Measurements from ENCODE around the gene KRTAP9-1.
"Not testable (repeated sequence)": the region's sequence is repeated elsewhere in the genome, so short reads cannot be mapped to it uniquely, and the experiment has no call there.

The KRTAP9-1 gene

DNA sequence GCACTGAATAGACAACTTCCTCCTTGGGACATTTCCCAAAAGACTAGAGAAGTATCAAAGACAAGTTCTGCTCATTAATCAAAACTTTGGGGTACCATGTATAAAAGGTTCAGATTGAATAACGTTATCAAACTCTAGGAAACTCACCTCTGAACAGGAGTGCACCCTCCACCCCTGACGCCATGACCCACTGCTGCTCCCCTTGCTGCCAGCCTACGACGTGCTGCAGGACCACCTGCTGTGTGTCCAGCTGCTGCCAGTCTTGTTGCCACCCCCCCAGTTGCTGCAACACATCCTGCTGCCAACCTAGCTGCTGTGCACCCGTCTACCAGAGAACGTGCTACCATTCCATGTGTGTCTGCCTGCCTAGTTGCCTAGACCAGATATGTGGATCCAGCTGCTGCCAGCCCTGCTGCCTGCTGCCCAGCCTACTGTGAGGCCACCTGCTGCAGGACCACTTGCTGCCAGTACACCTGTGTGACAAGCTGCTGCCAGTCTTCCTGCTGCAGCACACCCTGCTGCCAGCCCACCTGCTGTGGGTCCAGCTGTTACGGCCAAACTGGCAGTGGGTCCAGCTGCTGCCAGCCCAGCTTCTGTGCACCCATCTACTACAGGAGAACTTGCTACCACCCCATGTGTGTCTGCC, 23.0 kb downstream of the KRTAP9-1 start:
- no peaks in the 10 kb centered on the region for H3K36me3 ChIP-seq (ENCODE audit: control insufficient read depth in 2 of 2, insufficient read depth in 2 of 2, low read length in 2 of 2)
- H3K27me3 ChIP-seq (ENCODE audit: control insufficient read depth in 2 of 2, insufficient read depth in 2 of 2, low read length in 2 of 2) = no peaks in the 10 kb centered on the region
- H3K27ac ChIP-seq (ENCODE audit: low read depth in 2 of 2, low read length in 2 of 2) = no peak overlapping the region

DNA sequence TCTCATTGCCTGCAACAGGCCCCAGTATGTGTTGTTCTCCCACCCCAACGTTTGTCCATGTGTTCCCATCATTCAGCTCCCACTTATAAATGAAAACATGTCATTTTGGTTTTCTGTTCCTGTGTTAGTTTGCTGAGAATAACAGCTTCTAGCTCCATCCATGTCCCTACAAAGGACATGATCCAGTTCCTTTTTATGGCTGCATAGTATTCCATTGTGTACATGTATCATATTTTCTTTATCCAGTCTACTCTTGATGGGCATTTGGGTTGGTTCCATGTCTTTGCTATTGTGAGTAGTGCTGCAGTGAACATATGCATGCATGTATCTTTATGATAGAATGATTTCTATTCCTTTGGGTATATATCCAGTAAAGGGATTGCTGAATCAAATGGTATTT, 26.0 kb downstream of the KRTAP9-1 start:
- Histone ChIP-seq H3K4me3 (ENCODE audit: low read length in 2 of 2) (no peak overlapping the region), H3K9me3 (ENCODE audit: control insufficient read depth in 2 of 2, low read length in 2 of 2) (no peaks in the 10 kb centered on the region), H3K27ac (ENCODE audit: low read depth in 2 of 2, low read length in 2 of 2) (no peak overlapping the region), H3K36me3 (ENCODE audit: control insufficient read depth in 2 of 2, insufficient read depth in 2 of 2, low read length in 2 of 2) (no peaks in the 10 kb centered on the region), H3K9ac (ENCODE audit: low read depth in 1 of 2, low read length in 2 of 2) (no peak overlapping the region), H3K27me3 (ENCODE audit: control insufficient read depth in 2 of 2, insufficient read depth in 2 of 2, low read length in 2 of 2) (no peaks in the 10 kb centered on the region), H3K4me1 (ENCODE audit: control insufficient read depth in 2 of 2, insufficient read depth in 2 of 2, low read length in 2 of 2) (peaks cover 0 to 2% of the 10 kb centered on the region in 2 donors)

More for the DNA sequence above, 23.0 kb downstream of the KRTAP9-1 start:
- Histone ChIP-seq H3K9me3 (ENCODE audit: control insufficient read depth in 2 of 2, low read length in 2 of 2) (no peaks in the 10 kb centered on the region), H3K4me3 (ENCODE audit: low read length in 2 of 2) (no peak overlapping the region), H3K4me1 (ENCODE audit: control insufficient read depth in 2 of 2, insufficient read depth in 2 of 2, low read length in 2 of 2) (peaks cover 0 to 2% of the 10 kb centered on the region in 2 donors), H3K9ac (ENCODE audit: low read depth in 1 of 2, low read length in 2 of 2) (no peak overlapping the region)

- Histone ChIP-seq H3K27ac (ENCODE audit: low read depth in 2 of 2, low read length in 2 of 2) (no peak overlapping the region), H3K4me1 (ENCODE audit: control insufficient read depth in 2 of 2, insufficient read depth in 2 of 2, low read length in 2 of 2) (no peaks in the 10 kb centered on the region), H3K36me3 (ENCODE audit: control insufficient read depth in 2 of 2, insufficient read depth in 2 of 2, low read length in 2 of 2) (no peaks in the 10 kb centered on the region)
These were observed 34.1 kb downstream of the KRTAP9-1 start for GRCh38 chr17:41223821-41224220.

DNA sequence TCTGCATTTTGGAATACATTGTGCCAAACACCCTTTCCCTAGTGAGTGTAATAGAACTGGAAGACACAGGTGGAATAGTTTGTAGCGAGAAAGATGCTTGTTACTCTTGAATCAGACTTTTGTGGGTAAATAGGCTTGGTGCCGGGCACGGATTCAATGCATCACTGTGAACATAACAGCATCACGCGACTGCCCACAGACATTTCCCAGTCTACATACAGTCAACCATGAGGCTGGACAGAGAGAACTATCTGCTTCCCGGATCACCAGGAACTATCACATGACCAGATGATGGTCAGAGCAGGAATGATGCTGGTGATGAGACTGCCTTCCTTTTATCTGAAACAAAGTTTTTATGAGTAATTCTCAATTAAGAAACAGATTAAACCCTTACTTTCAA, 36.4 kb downstream of the KRTAP9-1 start:
- Histone ChIP-seq H3K36me3 (ENCODE audit: control insufficient read depth in 2 of 2, insufficient read depth in 2 of 2, low read length in 2 of 2) (no peaks in the 10 kb centered on the region), H3K27ac (ENCODE audit: low read depth in 2 of 2, low read length in 2 of 2) (no peak overlapping the region), H3K9ac (ENCODE audit: low read depth in 1 of 2, low read length in 2 of 2) (no peak overlapping the region), H3K27me3 (ENCODE audit: control insufficient read depth in 2 of 2, insufficient read depth in 2 of 2, low read length in 2 of 2) (peaks cover 0 to 4% of the 10 kb centered on the region in 2 donors), H3K9me3 (ENCODE audit: control insufficient read depth in 2 of 2, low read length in 2 of 2) (no peaks in the 10 kb centered on the region), H3K4me3 (ENCODE audit: low read length in 2 of 2) (no peak overlapping the region), H3K4me1 (ENCODE audit: control insufficient read depth in 2 of 2, insufficient read depth in 2 of 2, low read length in 2 of 2) (no peaks in the 10 kb centered on the region)

More at GRCh38 chr17:41223821-41224220, 34.1 kb downstream of the KRTAP9-1 start:
- Histone ChIP-seq H3K4me3 (ENCODE audit: low read length in 2 of 2) (no peak overlapping the region), H3K9me3 (ENCODE audit: control insufficient read depth in 2 of 2, low read length in 2 of 2) (no peaks in the 10 kb centered on the region), H3K9ac (ENCODE audit: low read depth in 1 of 2, low read length in 2 of 2) (no peak overlapping the region), H3K27me3 (ENCODE audit: control insufficient read depth in 2 of 2, insufficient read depth in 2 of 2, low read length in 2 of 2) (peaks cover 0 to 4% of the 10 kb centered on the region in 2 donors)

GRCh38 chr17:41226598-41227095, 37.0 kb downstream of the KRTAP9-1 start, which contains the start of gene KRTAP9-2:
TSS of gene KRTAP9-2 (plus strand) at chr17:41226648. CDS start at chr17:41226655, 7 bp downstream.
- not testable (repeated sequence) for H3K9ac ChIP-seq (ENCODE audit: low read depth in 1 of 2, low read length in 2 of 2); H3K27me3 ChIP-seq (ENCODE audit: control insufficient read depth in 2 of 2, insufficient read depth in 2 of 2, low read length in 2 of 2); H3K4me3 ChIP-seq (ENCODE audit: low read length in 2 of 2); H3K36me3 ChIP-seq (ENCODE audit: control insufficient read depth in 2 of 2, insufficient read depth in 2 of 2, low read length in 2 of 2); H3K4me1 ChIP-seq (ENCODE audit: control insufficient read depth in 2 of 2, insufficient read depth in 2 of 2, low read length in 2 of 2); H3K27ac ChIP-seq (ENCODE audit: low read depth in 2 of 2, low read length in 2 of 2); H3K9me3 ChIP-seq (ENCODE audit: control insufficient read depth in 2 of 2, low read length in 2 of 2)

DNA sequence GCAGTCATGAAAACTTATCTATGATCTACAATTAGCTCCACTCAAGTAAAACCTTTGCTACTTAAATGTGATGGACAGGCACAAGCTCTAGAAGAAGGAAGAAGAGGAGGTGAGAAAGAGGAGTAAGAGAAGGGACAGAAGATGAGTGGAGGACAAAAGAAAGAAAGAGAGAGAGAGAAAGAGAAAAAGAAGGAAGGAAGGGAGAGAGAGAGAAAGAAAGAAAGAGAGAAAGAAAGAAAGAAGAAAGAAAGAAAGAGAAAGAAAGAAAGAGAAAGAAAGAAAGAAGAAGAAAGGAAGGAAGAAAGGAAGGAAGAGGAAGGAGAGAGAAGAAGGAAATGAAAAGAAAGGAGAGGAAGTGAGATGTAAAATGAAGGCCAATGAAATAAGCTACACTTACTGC, 40.4 kb downstream of the KRTAP9-1 start:
- H3K4me3 ChIP-seq (ENCODE audit: low read length in 2 of 2) = no peak overlapping the region
- H3K36me3 ChIP-seq (ENCODE audit: control insufficient read depth in 2 of 2, insufficient read depth in 2 of 2, low read length in 2 of 2) = no peaks in the 10 kb centered on the region
- no peak overlapping the region for H3K9ac ChIP-seq (ENCODE audit: low read depth in 1 of 2, low read length in 2 of 2)

GRCh38 chr17:41231731-41232130, 42.0 kb downstream of the KRTAP9-1 start:
- no peaks in the 10 kb centered on the region for H3K36me3 ChIP-seq (ENCODE audit: control insufficient read depth in 2 of 2, insufficient read depth in 2 of 2, low read length in 2 of 2)
- H3K4me1 ChIP-seq (ENCODE audit: control insufficient read depth in 2 of 2, insufficient read depth in 2 of 2, low read length in 2 of 2) = no peaks in the 10 kb centered on the region
- H3K27ac ChIP-seq (ENCODE audit: low read depth in 2 of 2, low read length in 2 of 2) = no peak overlapping the region
- H3K9me3 ChIP-seq (ENCODE audit: control insufficient read depth in 2 of 2, low read length in 2 of 2) = no peaks in the 10 kb centered on the region
- H3K27me3 ChIP-seq (ENCODE audit: control insufficient read depth in 2 of 2, insufficient read depth in 2 of 2, low read length in 2 of 2) = peaks cover 3 to 5% of the 10 kb centered on the region in 2 donors
- H3K9ac ChIP-seq (ENCODE audit: low read depth in 1 of 2, low read length in 2 of 2) = no peak overlapping the region
- H3K4me3 ChIP-seq (ENCODE audit: low read length in 2 of 2) = no peak overlapping the region

More for the DNA sequence above, 40.4 kb downstream of the KRTAP9-1 start:
- Histone ChIP-seq H3K4me1 (ENCODE audit: control insufficient read depth in 2 of 2, insufficient read depth in 2 of 2, low read length in 2 of 2) (no peaks in the 10 kb centered on the region), H3K9me3 (ENCODE audit: control insufficient read depth in 2 of 2, low read length in 2 of 2) (no peaks in the 10 kb centered on the region), H3K27ac (ENCODE audit: low read depth in 2 of 2, low read length in 2 of 2) (no peak overlapping the region), H3K27me3 (ENCODE audit: control insufficient read depth in 2 of 2, insufficient read depth in 2 of 2, low read length in 2 of 2) (peaks cover 5 to 7% of the 10 kb centered on the region in 2 donors)

DNA sequence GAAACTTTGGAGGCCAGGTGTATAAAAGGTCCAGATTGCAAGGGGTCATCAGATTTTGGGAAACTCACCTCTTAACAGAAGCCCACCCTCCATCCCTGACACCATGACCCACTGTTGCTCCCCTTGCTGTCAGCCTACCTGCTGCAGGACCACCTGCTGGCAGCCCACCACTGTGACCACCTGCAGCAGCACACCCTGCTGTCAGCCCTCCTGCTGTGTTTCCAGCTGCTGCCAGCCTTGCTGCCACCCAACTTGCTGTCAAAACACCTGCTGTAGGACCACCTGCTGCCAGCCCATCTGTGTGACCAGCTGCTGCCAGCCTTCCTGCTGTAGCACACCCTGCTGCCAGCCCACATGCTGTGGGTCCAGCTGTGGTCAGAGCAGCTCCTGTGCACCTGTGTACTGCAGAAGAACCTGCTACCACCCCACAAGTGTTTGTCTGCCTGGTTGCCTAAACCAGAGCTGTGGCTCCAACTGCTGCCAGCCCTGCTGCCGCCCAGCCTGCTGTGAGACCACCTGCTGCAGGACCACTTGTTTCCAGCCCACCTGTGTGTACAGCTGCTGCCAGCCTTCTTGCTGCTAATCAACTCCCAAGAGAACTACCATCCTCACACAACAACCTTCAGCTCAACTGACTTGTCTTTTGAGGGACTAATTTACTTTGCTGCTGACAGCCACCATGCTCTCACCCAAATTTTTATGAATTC, 42.9 kb downstream of the KRTAP9-1 start, which contains the start of gene KRTAP9-3:
Gene KRTAP9-3 (plus strand): TSS at position 51 of the 707 bp plus-strand sequence. CDS start 53 bp downstream, at position 104.
- H3K27ac ChIP-seq (ENCODE audit: low read depth in 2 of 2, low read length in 2 of 2); H3K9me3 ChIP-seq (ENCODE audit: control insufficient read depth in 2 of 2, low read length in 2 of 2); H3K27me3 ChIP-seq (ENCODE audit: control insufficient read depth in 2 of 2, insufficient read depth in 2 of 2, low read length in 2 of 2); H3K4me1 ChIP-seq (ENCODE audit: control insufficient read depth in 2 of 2, insufficient read depth in 2 of 2, low read length in 2 of 2); H3K9ac ChIP-seq (ENCODE audit: low read depth in 1 of 2, low read length in 2 of 2); H3K4me3 ChIP-seq (ENCODE audit: low read length in 2 of 2); H3K36me3 ChIP-seq (ENCODE audit: control insufficient read depth in 2 of 2, insufficient read depth in 2 of 2, low read length in 2 of 2): not testable (repeated sequence)

DNA sequence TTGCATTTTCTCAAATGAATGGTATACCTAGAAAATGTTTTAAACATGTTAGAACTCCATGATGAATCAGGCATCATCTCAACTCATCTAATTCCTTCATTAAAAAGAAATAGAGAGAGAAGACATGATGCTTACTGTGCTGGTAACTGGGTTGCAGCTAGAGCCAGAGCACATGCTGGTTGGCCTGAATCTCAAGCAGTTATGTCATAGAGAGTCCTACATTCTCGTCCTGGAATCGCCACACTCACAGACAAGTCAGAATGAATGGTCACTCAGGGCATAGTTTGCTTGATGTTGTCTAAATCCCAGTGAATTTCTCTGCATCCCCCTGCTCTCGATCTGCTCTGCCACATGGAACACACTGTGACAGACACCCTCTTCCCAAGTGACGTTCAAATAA, 47.4 kb downstream of the KRTAP9-1 start:
- not testable (repeated sequence) for H3K4me1 ChIP-seq (ENCODE audit: control insufficient read depth in 2 of 2, insufficient read depth in 2 of 2, low read length in 2 of 2); H3K4me3 ChIP-seq (ENCODE audit: low read length in 2 of 2); H3K27me3 ChIP-seq (ENCODE audit: control insufficient read depth in 2 of 2, insufficient read depth in 2 of 2, low read length in 2 of 2); H3K36me3 ChIP-seq (ENCODE audit: control insufficient read depth in 2 of 2, insufficient read depth in 2 of 2, low read length in 2 of 2); H3K27ac ChIP-seq (ENCODE audit: low read depth in 2 of 2, low read length in 2 of 2); H3K9me3 ChIP-seq (ENCODE audit: control insufficient read depth in 2 of 2, low read length in 2 of 2); H3K9ac ChIP-seq (ENCODE audit: low read depth in 1 of 2, low read length in 2 of 2)

- H3K36me3 ChIP-seq (ENCODE audit: control insufficient read depth in 2 of 2, insufficient read depth in 2 of 2, low read length in 2 of 2); H3K27ac ChIP-seq (ENCODE audit: low read depth in 2 of 2, low read length in 2 of 2); H3K9me3 ChIP-seq (ENCODE audit: control insufficient read depth in 2 of 2, low read length in 2 of 2); H3K9ac ChIP-seq (ENCODE audit: low read depth in 1 of 2, low read length in 2 of 2); H3K27me3 ChIP-seq (ENCODE audit: control insufficient read depth in 2 of 2, insufficient read depth in 2 of 2, low read length in 2 of 2); H3K4me1 ChIP-seq (ENCODE audit: control insufficient read depth in 2 of 2, insufficient read depth in 2 of 2, low read length in 2 of 2); H3K4me3 ChIP-seq (ENCODE audit: low read length in 2 of 2): not testable (repeated sequence)
These were observed 48.3 kb downstream of the KRTAP9-1 start, which contains the start of gene KRTAP9-8 for GRCh38 chr17:41237949-41238437. TSS of gene KRTAP9-8 (plus strand) at chr17:41237999. CDS start at chr17:41238052, 53 bp downstream.
